HepG2 (cell line): Measurements from ENCODE around the gene MOK. TPM values are rescaled to one million over a fixed set of nuclear protein-coding genes. Genes with fewer than 3 reads are reported as not detected.

ENCODE experiments used
- ADNP ChIP-seq: sonication (generic); formaldehyde crosslinking; IDR thresholded peaks from 2 replicates; pipeline ENCODE4 v1.4.0; 2020; ENCODE audit warnings: missing genetic modification reagents
- DR1 ChIP-seq: sonication (generic); formaldehyde crosslinking; IDR thresholded peaks from 2 replicates; pipeline ENCODE4 v1.8.0; 2021; ENCODE audit warnings: mild to moderate bottlenecking, missing genetic modification reagents, inconsistent platforms
- HMGA1 ChIP-seq: sonication (generic); formaldehyde crosslinking; conservative IDR thresholded peaks from 2 replicates; pipeline ENCODE4 v1.4.0; 2020; ENCODE audit warnings: missing genetic modification reagents
- HNRNPLL ChIP-seq: fragments of 200-400 bp; formaldehyde crosslinking; IDR thresholded peaks from 2 replicates; pipeline ENCODE4 v1.6.1; 2017; ENCODE audit warnings: mild to moderate bottlenecking, low read depth, low read length; ENCODE audit not compliant: poor library complexity, severe bottlenecking
- HOMEZ ChIP-seq: IDR thresholded peaks from 2 replicates; pipeline ENCODE4 v1.6.1; 2016; ENCODE audit warnings: low read depth
- KLF16 ChIP-seq, 2 experiments: sonication (generic) in 1 of 2; formaldehyde crosslinking in 1 of 2; IDR thresholded peaks; 2 replicates each; pipeline versions ENCODE4 v1.6.1 to v1.8.0; 2016 to 2023; ENCODE audit warnings: missing genetic modification reagents in 2 of 2, missing compliant biosample characterization in 1 of 2
- MIER2 ChIP-seq: IDR thresholded peaks from 2 replicates; pipeline ENCODE4 v1.6.1; 2016; ENCODE audit warnings: missing biosample characterization, missing genetic modification reagents
- NFKBIZ ChIP-seq: IDR thresholded peaks from 2 replicates; pipeline ENCODE4 v1.6.1; 2018; ENCODE audit warnings: missing genetic modification reagents, missing compliant biosample characterization
- PRDM4 ChIP-seq: sonication (generic); formaldehyde crosslinking; IDR thresholded peaks from 2 replicates; pipeline ENCODE4 v1.9.0; 2021; ENCODE audit warnings: missing genetic modification reagents, borderline replicate concordance
- RAD21 ChIP-seq: fragments of 450-650 bp; formaldehyde crosslinking; IDR thresholded peaks from 2 replicates; pipeline ENCODE4 v1.5.0; 2020; ENCODE audit warnings: mild to moderate bottlenecking
- SNRNP70 ChIP-seq: fragments of 200-400 bp; formaldehyde crosslinking; IDR thresholded peaks from 2 replicates; pipeline ENCODE4 v1.6.1; 2017; ENCODE audit warnings: mild to moderate bottlenecking, low read depth, low read length, moderate library complexity
- SP5 ChIP-seq: IDR thresholded peaks from 2 replicates; pipeline ENCODE4 v1.6.1; 2016; ENCODE audit warnings: low read depth, borderline replicate concordance
- SRY ChIP-seq: sonication (generic); formaldehyde crosslinking; IDR thresholded peaks from 2 replicates; pipeline ENCODE4 v1.8.0; 2022; ENCODE audit warnings: mild to moderate bottlenecking, missing genetic modification reagents
- ZBTB33 ChIP-seq: sonication (generic); formaldehyde crosslinking; IDR thresholded peaks from 2 replicates; pipeline ENCODE4 v1.4.0; 2020; ENCODE audit warnings: missing genetic modification reagents
- ZBTB49 ChIP-seq: sonication (generic); formaldehyde crosslinking; IDR thresholded peaks from 2 replicates; pipeline ENCODE4 v1.4.0; 2020; ENCODE audit warnings: missing genetic modification reagents, borderline replicate concordance
- ZFP37 ChIP-seq: sonication (generic); formaldehyde crosslinking; IDR thresholded peaks from 2 replicates; pipeline ENCODE4 v1.4.0; 2020; ENCODE audit warnings: missing genetic modification reagents, borderline replicate concordance
- ZFP82 ChIP-seq: sonication (generic); formaldehyde crosslinking; IDR thresholded peaks from 2 replicates; pipeline ENCODE4 v1.5.1; 2020; ENCODE audit warnings: mild to moderate bottlenecking, missing genetic modification reagents, borderline replicate concordance
- ZKSCAN5 ChIP-seq: sonication (generic); formaldehyde crosslinking; IDR thresholded peaks from 2 replicates; pipeline ENCODE4 v1.5.1; 2020; ENCODE audit warnings: mild to moderate bottlenecking, missing genetic modification reagents
- ZNF232 ChIP-seq: sonication (generic); formaldehyde crosslinking; IDR thresholded peaks from 2 replicates; pipeline ENCODE4 v1.4.0; 2020; ENCODE audit warnings: missing genetic modification reagents, borderline replicate concordance
- ZNF3 ChIP-seq: IDR thresholded peaks from 2 replicates; pipeline ENCODE4 v1.7.0; 2017; ENCODE audit warnings: inconsistent platforms
- ZNF367 ChIP-seq: sonication (generic); formaldehyde crosslinking; IDR thresholded peaks from 2 replicates; pipeline ENCODE4 v1.4.0; 2020; ENCODE audit warnings: missing genetic modification reagents, borderline replicate concordance
- ZNF790 ChIP-seq: sonication (generic); formaldehyde crosslinking; IDR thresholded peaks from 2 replicates; pipeline ENCODE4 v1.8.0; 2022; ENCODE audit warnings: missing genetic modification reagents, mild to moderate bottlenecking, borderline replicate concordance
- polyA plus RNA-seq, 8 experiments: library from polyadenylated mRNA; depleted of rRNA in 3 of 8; stranded (reverse) in 7 of 8; unstranded in 1 of 8; fragments of >200 nt; fragmentation: Illumina TruSeq in 4 of 8; extraction: Trizol in 4 of 8; gene quantifications; 2 replicates each; pipeline versions ENCODE4 v1.2.1 to v1.2.3, GENCODE V29; 2011 to 2016; ENCODE audit warnings: low read depth in 4 of 8, missing spikeins in 1 of 8, mixed read lengths in 1 of 8; ENCODE audit not compliant: insufficient read depth in 1 of 8
- total RNA-seq, 5 experiments: library from RNA; depleted of rRNA; stranded (reverse); fragments of >200 nt; fragmentation: Illumina TruSeq; extraction: Trizol; gene quantifications; 2 replicates each; pipeline ENCODE4 v1.2.3, GENCODE V29; 2016; ENCODE audit warnings: low read depth in 1 of 5

The MOK gene
- total and polyA plus RNA-seq, 2 of the 13 experiments (the other 11 are each of a cell fraction or from before 2014, with no cell fraction given), result 15.3 to 16.9 TPM

GRCh38 chr14:102314242-102315011, 9.5 kb upstream of the MOK start (continued):
- peak; percentile 61 for TF ChIP-seq ZBTB33 (CRISPR knock-in tag)
- no peak for TF ChIP-seq HMGA1 (CRISPR knock-in tag)
- TF ChIP-seq ZKSCAN5, result peak; percentile 24; the same call in 1 of the 2 replicates
- no peak for TF ChIP-seq MIER2 (CRISPR knock-in tag)
- TF ChIP-seq DR1 (CRISPR knock-in tag), result no peak
- TF ChIP-seq ZNF367 (CRISPR knock-in tag), result no peak
- peak; percentile 43; the same call in 1 of the 2 replicates for TF ChIP-seq SP5 (CRISPR knock-in tag)
- TF ChIP-seq ZFP37 (CRISPR knock-in tag), result no peak
- TF ChIP-seq RAD21 (CRISPR knock-in tag), result peak; percentile 97
- no peak for TF ChIP-seq ZBTB49 (CRISPR knock-in tag)
- TF ChIP-seq PRDM4, result no peak
- peak in 1 of 2 experiments; percentile 81; a peak in 2 of 4 replicates for TF ChIP-seq KLF16 (CRISPR knock-in tag; IDR thresholded peaks at IDR 0.05)
- TF ChIP-seq ZNF3 (CRISPR knock-in tag), result no peak
- TF ChIP-seq SNRNP70, result no peak
- TF ChIP-seq SRY (CRISPR knock-in tag), result no peak; the same call in 1 of the 2 replicates
- TF ChIP-seq HNRNPLL, result peak; percentile 68
- no peak for TF ChIP-seq ADNP
- no peak for TF ChIP-seq ZNF790 (CRISPR knock-in tag)
- no peak for TF ChIP-seq NFKBIZ
- TF ChIP-seq HOMEZ (CRISPR knock-in tag), result no peak
- TF ChIP-seq ZFP82 (CRISPR knock-in tag), result no peak
- peak; percentile 30; the same call in 1 of the 2 replicates for TF ChIP-seq ZNF232
